Lower leg skin (tissue), 4 donors: ENCODE results near the gene BCO1. TPM values are rescaled to one million over a fixed set of nuclear protein-coding genes. Genes with fewer than 3 reads are reported as not detected.

Experiments
- DNase-seq, 2 donors: peaks; one replicate each; pipeline ENCODE4 v3.0.0-alpha.2; 2019; ENCODE audit warnings: low spot score in 2 of 2
- H3K4me3 ChIP-seq: fragments of 200-600 bp; sonication (generic); 2 replicates; pipeline ENCODE4 v1.5.1; 2017; ENCODE audit warnings: mild to moderate bottlenecking, low read depth; ENCODE audit not compliant: poor library complexity, severe bottlenecking
- POLR2A ChIP-seq, 2 donors: fragments of 450-650 bp; IDR thresholded peaks; one replicate each; pipeline ENCODE4 v1.6.1; 2016 to 2017; ENCODE audit warnings: antibody characterized with exemption in 2 of 2, mild to moderate bottlenecking in 1 of 2, moderate library complexity in 1 of 2
- WGBS, 2 donors: methylation state at CpG; one replicate each; pipeline ENCODE4 v1.1.5; 2018; 5-methylcytosine and 5-hydroxymethylcytosine counted together
- intact Hi-C: fragments of 100-400 bp; cut with DNase I; formaldehyde crosslinking; loops from one replicate; pipeline ENCODE4 v1.15.0; 2023; ENCODE audit warnings: low total_unique reads
- total RNA-seq, 4 donors: library from RNA; depleted of rRNA; stranded (reverse); fragments of >200 nt; gene quantifications; one replicate each; pipeline ENCODE4 v1.1.0, GENCODE V29; 2016
- TF ChIP-seq, protein P1 (sequence below), 3 donors: fragments of 450-650 bp; IDR thresholded peaks; one replicate each; pipeline ENCODE4 v1.5.1; 2016; ENCODE audit warnings: antibody characterized with exemption in 3 of 3, mild to moderate bottlenecking in 3 of 3, moderate library complexity in 2 of 3

BCO1 gene
- total RNA-seq, 4 donors from 2014 or later, result 0.12 to 0.29 TPM; not detected in 2

DNA sequence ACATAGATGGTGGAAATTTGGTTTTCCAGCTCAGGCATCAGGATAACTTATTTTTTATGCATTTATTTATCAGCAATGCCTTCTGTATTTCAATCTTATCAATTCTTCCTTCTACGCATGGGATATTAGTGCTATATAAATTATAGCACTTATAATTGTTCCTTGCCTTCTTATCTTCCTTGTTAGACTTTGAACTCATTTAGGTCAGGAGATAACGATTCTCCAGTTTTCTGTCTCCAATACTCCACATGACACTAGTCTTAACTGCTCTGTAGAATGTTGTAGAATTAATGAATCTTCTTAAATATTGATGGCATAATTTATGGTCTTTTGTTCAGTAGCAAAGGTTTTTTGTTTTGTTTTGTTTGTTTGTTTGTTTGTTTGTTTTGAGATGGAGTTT lies 10.7 kb upstream of the BCO1 start:
- no peak for TF ChIP-seq POLR2A (IDR thresholded peaks at IDR 0.05)
- TF ChIP-seq, protein P1, sequence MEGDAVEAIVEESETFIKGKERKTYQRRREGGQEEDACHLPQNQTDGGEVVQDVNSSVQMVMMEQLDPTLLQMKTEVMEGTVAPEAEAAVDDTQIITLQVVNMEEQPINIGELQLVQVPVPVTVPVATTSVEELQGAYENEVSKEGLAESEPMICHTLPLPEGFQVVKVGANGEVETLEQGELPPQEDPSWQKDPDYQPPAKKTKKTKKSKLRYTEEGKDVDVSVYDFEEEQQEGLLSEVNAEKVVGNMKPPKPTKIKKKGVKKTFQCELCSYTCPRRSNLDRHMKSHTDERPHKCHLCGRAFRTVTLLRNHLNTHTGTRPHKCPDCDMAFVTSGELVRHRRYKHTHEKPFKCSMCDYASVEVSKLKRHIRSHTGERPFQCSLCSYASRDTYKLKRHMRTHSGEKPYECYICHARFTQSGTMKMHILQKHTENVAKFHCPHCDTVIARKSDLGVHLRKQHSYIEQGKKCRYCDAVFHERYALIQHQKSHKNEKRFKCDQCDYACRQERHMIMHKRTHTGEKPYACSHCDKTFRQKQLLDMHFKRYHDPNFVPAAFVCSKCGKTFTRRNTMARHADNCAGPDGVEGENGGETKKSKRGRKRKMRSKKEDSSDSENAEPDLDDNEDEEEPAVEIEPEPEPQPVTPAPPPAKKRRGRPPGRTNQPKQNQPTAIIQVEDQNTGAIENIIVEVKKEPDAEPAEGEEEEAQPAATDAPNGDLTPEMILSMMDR (IDR thresholded peaks at IDR 0.05), result no peak
- H3K4me3 ChIP-seq, result no peak overlapping the region
- no peak for DNase-seq
- WGBS, 2 donors, result 93% methylated on average over 2 of the region's 2 CpGs
- intact Hi-C loops, result no loop called here

GRCh38 chr16:81229811-81230210 lies 8.7 kb upstream of the BCO1 start:
- no peak for DNase-seq
- WGBS, 2 donors, result 71 to 72% methylated on average over 7 of the region's 7 CpGs
- intact Hi-C loops, result no loop called here
- H3K4me3 ChIP-seq, result no peak overlapping the region
- TF ChIP-seq POLR2A (IDR thresholded peaks at IDR 0.05), result no peak
- TF ChIP-seq, protein P1 (IDR thresholded peaks at IDR 0.05), result no peak

- H3K4me3 ChIP-seq, result no peak overlapping the region
- TF ChIP-seq, protein P1 (IDR thresholded peaks at IDR 0.05), result no peak
- WGBS, 2 donors, result 79 to 86% methylated on average over 5 of the region's 5 CpGs
- no peak for DNase-seq
- intact Hi-C loops, result no loop called here
Measured at GRCh38 chr16:81231014-81231413, 7.5 kb upstream of the BCO1 start.

DNA sequence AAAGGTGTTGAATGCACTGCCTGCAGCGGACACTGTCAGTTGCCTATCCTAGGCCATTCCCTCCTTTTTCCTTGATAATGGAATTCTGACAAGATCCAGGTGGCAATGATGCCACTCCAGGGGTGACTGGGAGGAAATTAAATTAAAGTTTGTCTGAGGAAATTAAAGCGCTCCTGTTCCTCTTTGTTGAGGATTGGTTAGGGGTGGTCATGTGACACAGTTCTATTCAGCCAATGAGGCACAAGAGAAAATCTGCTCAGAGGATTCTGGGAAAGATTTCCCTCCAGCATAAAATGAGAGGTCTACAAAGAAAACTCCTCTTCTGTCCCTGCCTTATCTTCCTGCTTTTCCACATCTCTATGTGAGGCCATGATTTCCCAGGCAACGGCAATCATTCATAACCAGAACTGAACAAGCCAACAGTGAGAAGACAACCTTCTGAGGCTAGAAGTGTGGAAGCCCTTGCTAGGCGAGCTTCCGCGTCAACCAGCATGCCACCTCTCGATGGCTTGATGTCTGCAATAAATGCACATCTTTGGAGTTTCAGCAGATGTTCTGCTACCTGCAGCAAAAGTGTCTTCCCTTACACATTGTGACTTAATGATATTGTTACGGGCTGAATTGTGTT lies 5.6 kb upstream of the BCO1 start:
- intact Hi-C loops, result no loop called here

GRCh38 chr16:81237282-81237681 lies 1.2 kb upstream of the BCO1 start:
- intact Hi-C loops, result no loop called here
- 57 to 71% methylated on average over 8 of the region's 8 CpGs for WGBS, 2 donors

More for the DNA sequence above, 5.6 kb upstream of the BCO1 start:
- H3K4me3 ChIP-seq, result no peak overlapping the region
- 91 to 94% methylated on average over 8 of the region's 8 CpGs for WGBS, 2 donors
- TF ChIP-seq, protein P1 (IDR thresholded peaks at IDR 0.05), result no peak
- no peak for TF ChIP-seq POLR2A (IDR thresholded peaks at IDR 0.05)
- no peak for DNase-seq

More at GRCh38 chr16:81237282-81237681, 1.2 kb upstream of the BCO1 start:
- DNase-seq, result peak in 1 of 2 donors; percentile 39
- TF ChIP-seq POLR2A (IDR thresholded peaks at IDR 0.05), result no peak
- TF ChIP-seq, protein P1 (IDR thresholded peaks at IDR 0.05), result no peak
- H3K4me3 ChIP-seq, result no peak overlapping the region
